BLaER1 (cell line): ENCODE measurements around the gene OR6A2.

Experiments
- H3K27ac ChIP-seq: shearing (Covaris generic); formaldehyde crosslinking; 2 replicates; pipeline ENCODE4 v1.8.1; 2022
- H3K27me3 ChIP-seq: shearing (Covaris generic); formaldehyde crosslinking; 2 replicates; pipeline ENCODE4 v1.8.1; 2022
- H3K36me3 ChIP-seq: shearing (Covaris generic); formaldehyde crosslinking; 2 replicates; pipeline ENCODE4 v1.8.1; 2022
- H3K4me1 ChIP-seq: shearing (Covaris generic); formaldehyde crosslinking; 2 replicates; pipeline ENCODE4 v1.8.1; 2022
- H3K4me2 ChIP-seq: shearing (Covaris generic); formaldehyde crosslinking; 2 replicates; pipeline ENCODE4 v1.8.1; 2022
- H3K4me3 ChIP-seq: shearing (Covaris generic); formaldehyde crosslinking; 2 replicates; pipeline ENCODE4 v1.8.1; 2022
- H3K9ac ChIP-seq: shearing (Covaris generic); formaldehyde crosslinking; 2 replicates; pipeline ENCODE4 v1.8.1; 2022
- H3K9me3 ChIP-seq: shearing (Covaris generic); formaldehyde crosslinking; 2 replicates; pipeline ENCODE4 v1.8.1; 2022
- H4K20me1 ChIP-seq: shearing (Covaris generic); formaldehyde crosslinking; 2 replicates; pipeline ENCODE4 v1.8.1; 2022
- Cebpa-rat ChIP-seq: shearing (Covaris generic); IDR thresholded peaks from 2 replicates; pipeline ENCODE4 v1.8.1; 2022

Gene OR6A2

GRCh38 chr11:6799402-6799801 lies at the start of gene OR6A2:
Gene OR6A2, minus strand, starts transcription at chr11:6799689. Its CDS starts 3,981 bp downstream, at chr11:6795708.
- H3K9ac ChIP-seq, result no peak within 1 kb of the TSS
- no peak for TF ChIP-seq Cebpa-rat
- H3K36me3 ChIP-seq, result no peaks in the 10 kb centered on the region
- H3K27me3 ChIP-seq, result no peaks in the 10 kb centered on the region
- no peak within 1 kb of the TSS for H3K27ac ChIP-seq
- H3K4me3 ChIP-seq, result no peak within 1 kb of the TSS
- no peaks in the 10 kb centered on the region for H3K4me1 ChIP-seq
- no peak within 1 kb of the TSS for H3K4me2 ChIP-seq
- H4K20me1 ChIP-seq, result no peaks in the 10 kb centered on the region
- H3K9me3 ChIP-seq, result peaks cover 7% of the 10 kb centered on the region

- TF ChIP-seq Cebpa-rat, result no peak
- no peak within 1 kb of the TSS for H3K4me3 ChIP-seq
- H3K9ac ChIP-seq, result no peak within 1 kb of the TSS
Observed at GRCh38 chr11:6845383-6845782, 45.9 kb upstream of the OR6A2 start, which contains the start of gene OR10A5. Gene OR10A5, plus strand, starts transcription at chr11:6845683. Its CDS starts 0 bp downstream, at chr11:6845683.

GRCh38 chr11:6844356-6844755 lies 44.9 kb upstream of the OR6A2 start:
- H3K9me3 ChIP-seq, result no peaks in the 10 kb centered on the region
- no peak overlapping the region for H3K4me3 ChIP-seq
- H4K20me1 ChIP-seq, result no peaks in the 10 kb centered on the region
- no peaks in the 10 kb centered on the region for H3K36me3 ChIP-seq
- TF ChIP-seq Cebpa-rat, result no peak
- H3K9ac ChIP-seq, result no peak overlapping the region
- no peaks in the 10 kb centered on the region for H3K27me3 ChIP-seq
- no peak overlapping the region for H3K27ac ChIP-seq
- H3K4me1 ChIP-seq, result no peaks in the 10 kb centered on the region
- H3K4me2 ChIP-seq, result no peak overlapping the region

More at GRCh38 chr11:6845383-6845782, 45.9 kb upstream of the OR6A2 start, which contains the start of gene OR10A5:
- Histone ChIP-seq H3K27me3 (no peaks in the 10 kb centered on the region), H3K36me3 (no peaks in the 10 kb centered on the region), H3K4me1 (no peaks in the 10 kb centered on the region), H3K9me3 (no peaks in the 10 kb centered on the region), H3K27ac (no peak within 1 kb of the TSS), H3K4me2 (no peak within 1 kb of the TSS), H4K20me1 (no peaks in the 10 kb centered on the region)

GRCh38 chr11:6843670-6844069 lies 44.2 kb upstream of the OR6A2 start:
- H3K27me3 ChIP-seq, result no peaks in the 10 kb centered on the region
- H3K27ac ChIP-seq, result no peak overlapping the region
- no peak overlapping the region for H3K9ac ChIP-seq
- H3K4me1 ChIP-seq, result no peaks in the 10 kb centered on the region
- no peaks in the 10 kb centered on the region for H3K36me3 ChIP-seq
- no peaks in the 10 kb centered on the region for H3K9me3 ChIP-seq
- H4K20me1 ChIP-seq, result no peaks in the 10 kb centered on the region
- H3K4me2 ChIP-seq, result no peak overlapping the region
- H3K4me3 ChIP-seq, result no peak overlapping the region
- TF ChIP-seq Cebpa-rat, result no peak

- H3K27me3 ChIP-seq, result no peaks in the 10 kb centered on the region
- H3K4me3 ChIP-seq, result no peak overlapping the region
- H3K27ac ChIP-seq, result no peak overlapping the region
- H4K20me1 ChIP-seq, result no peaks in the 10 kb centered on the region
- H3K4me2 ChIP-seq, result no peak overlapping the region
- no peaks in the 10 kb centered on the region for H3K4me1 ChIP-seq
- H3K9me3 ChIP-seq, result no peaks in the 10 kb centered on the region
- TF ChIP-seq Cebpa-rat, result no peak
- H3K36me3 ChIP-seq, result no peaks in the 10 kb centered on the region
- no peak overlapping the region for H3K9ac ChIP-seq
Observed at GRCh38 chr11:6841694-6842093, 42.2 kb upstream of the OR6A2 start.

GRCh38 chr11:6834021-6834420 lies 34.5 kb upstream of the OR6A2 start:
- no peak for TF ChIP-seq Cebpa-rat
- H3K27me3 ChIP-seq, result no peaks in the 10 kb centered on the region
- H3K9me3 ChIP-seq, result no peaks in the 10 kb centered on the region
- H3K4me1 ChIP-seq, result no peaks in the 10 kb centered on the region
- no peaks in the 10 kb centered on the region for H4K20me1 ChIP-seq
- no peak overlapping the region for H3K4me3 ChIP-seq
- H3K36me3 ChIP-seq, result no peaks in the 10 kb centered on the region
- H3K27ac ChIP-seq, result no peak overlapping the region
- H3K9ac ChIP-seq, result no peak overlapping the region
- H3K4me2 ChIP-seq, result no peak overlapping the region

GRCh38 chr11:6833356-6833755 lies 33.9 kb upstream of the OR6A2 start:
- no peak for TF ChIP-seq Cebpa-rat
- Histone ChIP-seq H3K27ac (no peak overlapping the region), H3K9ac (no peak overlapping the region), H4K20me1 (no peaks in the 10 kb centered on the region), H3K9me3 (no peaks in the 10 kb centered on the region), H3K27me3 (no peaks in the 10 kb centered on the region), H3K4me3 (no peak overlapping the region), H3K36me3 (no peaks in the 10 kb centered on the region), H3K4me2 (no peak overlapping the region), H3K4me1 (no peaks in the 10 kb centered on the region)

- no peak overlapping the region for H3K4me3 ChIP-seq
- no peaks in the 10 kb centered on the region for H3K9me3 ChIP-seq
- H4K20me1 ChIP-seq, result no peaks in the 10 kb centered on the region
- no peak overlapping the region for H3K27ac ChIP-seq
- no peak overlapping the region for H3K9ac ChIP-seq
- H3K4me1 ChIP-seq, result no peaks in the 10 kb centered on the region
- H3K36me3 ChIP-seq, result no peaks in the 10 kb centered on the region
- no peak overlapping the region for H3K4me2 ChIP-seq
- TF ChIP-seq Cebpa-rat, result no peak
- H3K27me3 ChIP-seq, result no peaks in the 10 kb centered on the region
Observed at GRCh38 chr11:6828103-6828502, 28.6 kb upstream of the OR6A2 start.

GRCh38 chr11:6825231-6825744 lies 25.8 kb upstream of the OR6A2 start:
- H3K4me1 ChIP-seq, result peaks cover 5% of the 10 kb centered on the region; the same call in 1 of the 2 replicates
- TF ChIP-seq Cebpa-rat, result no peak
- H3K4me3 ChIP-seq, result no peak overlapping the region
- H3K4me2 ChIP-seq, result no peak overlapping the region
- H4K20me1 ChIP-seq, result no peaks in the 10 kb centered on the region
- H3K27ac ChIP-seq, result no peak overlapping the region
- H3K9me3 ChIP-seq, result peaks cover 7% of the 10 kb centered on the region; the same call in 1 of the 2 replicates
- H3K9ac ChIP-seq, result no peak overlapping the region
- no peaks in the 10 kb centered on the region for H3K36me3 ChIP-seq
- no peaks in the 10 kb centered on the region for H3K27me3 ChIP-seq

- no peaks in the 10 kb centered on the region for H3K27me3 ChIP-seq
- no peak overlapping the region for H3K9ac ChIP-seq
- H3K4me3 ChIP-seq, result no peak overlapping the region
- H3K4me1 ChIP-seq, result peaks cover 5% of the 10 kb centered on the region; the same call in 1 of the 2 replicates
- H3K9me3 ChIP-seq, result peaks cover 14% of the 10 kb centered on the region
- H4K20me1 ChIP-seq, result no peaks in the 10 kb centered on the region
- no peak overlapping the region for H3K27ac ChIP-seq
- no peak overlapping the region for H3K4me2 ChIP-seq
- no peak for TF ChIP-seq Cebpa-rat
- no peaks in the 10 kb centered on the region for H3K36me3 ChIP-seq
Observed at GRCh38 chr11:6824136-6824823, 24.8 kb upstream of the OR6A2 start.
